Activated naive CD4-positive, alpha-beta T cell (primary cell): Measurements from ENCODE around the gene NAA60.
"Not testable (repeated sequence)": the region's sequence is repeated elsewhere in the genome, so short reads cannot be mapped to it uniquely, and the experiment has no call there.

Experiments used
- DNase-seq, 4 experiments: peaks; one replicate each; lab custom pipeline; 2025; lab: John Stamatoyannopoulos, UW

NAA60 gene

GRCh38 chr16:3461151-3461550 is 17.7 kb downstream of the NAA60 start:
- DNase-seq: peak in 2 of 4 experiments; percentile 22 to 40

- DNase-seq: no peak
Measured at GRCh38 chr16:3465301-3465700, 21.8 kb downstream of the NAA60 start.

- no peak for DNase-seq
Measured at GRCh38 chr16:3465911-3466584, 22.6 kb downstream of the NAA60 start.

- no peak for DNase-seq
Measured at GRCh38 chr16:3467182-3467581, 23.7 kb downstream of the NAA60 start.

GRCh38 chr16:3467921-3468320 is 24.4 kb downstream of the NAA60 start:
- no peak for DNase-seq

GRCh38 chr16:3468501-3468900 is 25.0 kb downstream of the NAA60 start:
- no peak for DNase-seq

GRCh38 chr16:3469736-3470135 is 26.3 kb downstream of the NAA60 start:
- DNase-seq: no peak

- no peak for DNase-seq
Measured at GRCh38 chr16:3470723-3471122, 27.2 kb downstream of the NAA60 start.

- DNase-seq: no peak
Measured at GRCh38 chr16:3471518-3472176, 28.2 kb downstream of the NAA60 start.

GRCh38 chr16:3472878-3473595 is 29.6 kb downstream of the NAA60 start:
- DNase-seq: no peak

- DNase-seq: not testable (repeated sequence)
Measured at GRCh38 chr16:3473596-3473943, 30.1 kb downstream of the NAA60 start.

- DNase-seq: no peak
Measured at GRCh38 chr16:3474136-3474779, 30.8 kb downstream of the NAA60 start.

GRCh38 chr16:3474870-3475269 is 31.4 kb downstream of the NAA60 start:
- not testable (repeated sequence) for DNase-seq

- DNase-seq: no peak
Measured at GRCh38 chr16:3475604-3476375, 32.3 kb downstream of the NAA60 start.

GRCh38 chr16:3476409-3476808 is 32.9 kb downstream of the NAA60 start:
- DNase-seq: no peak

GRCh38 chr16:3478242-3478925 is 34.9 kb downstream of the NAA60 start:
- DNase-seq: no peak

- no peak for DNase-seq
Measured at GRCh38 chr16:3479654-3480216, 36.3 kb downstream of the NAA60 start.

GRCh38 chr16:3480901-3481695 is 37.6 kb downstream of the NAA60 start:
- no peak for DNase-seq

GRCh38 chr16:3481696-3482658 is 38.5 kb downstream of the NAA60 start:
- DNase-seq: no peak
